Parathyroid adenoma (tissue), 2 donors: ENCODE data around the gene DOCK8.

Experiments used
- H2AFZ ChIP-seq: fragments of 300-600 bp; sonication (generic); one replicate; pipeline ENCODE4 v1.7.0; 2017; ENCODE audit warnings: antibody characterized with exemption, mild to moderate bottlenecking
- H3K27ac ChIP-seq: fragments of 300-600 bp; sonication (generic); one replicate; pipeline ENCODE4 v1.7.0; 2017
- H3K27me3 ChIP-seq: fragments of 300-600 bp; sonication (generic); one replicate; pipeline ENCODE4 v1.7.0; 2017; ENCODE audit warnings: low read length; ENCODE audit not compliant: control insufficient read depth, insufficient read depth
- H3K36me3 ChIP-seq: fragments of 300-600 bp; sonication (generic); one replicate; pipeline ENCODE4 v1.7.0; 2017; ENCODE audit warnings: low read length; ENCODE audit not compliant: control insufficient read depth, insufficient read depth
- H3K4me1 ChIP-seq: fragments of 300-600 bp; sonication (generic); one replicate; pipeline ENCODE4 v1.7.0; 2017; ENCODE audit warnings: control low read depth
- H3K4me2 ChIP-seq: fragments of 300-600 bp; sonication (generic); one replicate; pipeline ENCODE4 v1.7.0; 2017; ENCODE audit warnings: low read length
- H3K4me3 ChIP-seq: fragments of 300-600 bp; sonication (generic); one replicate; pipeline ENCODE4 v1.7.0; 2017; ENCODE audit warnings: low read depth, low read length
- H3K79me2 ChIP-seq: fragments of 300-600 bp; sonication (generic); one replicate; pipeline ENCODE4 v1.7.0; 2017; ENCODE audit warnings: control low read depth
- H3K9ac ChIP-seq: fragments of 300-600 bp; sonication (generic); one replicate; pipeline ENCODE4 v1.7.0; 2017; ENCODE audit warnings: mild to moderate bottlenecking
- H3K9me3 ChIP-seq: fragments of 300-600 bp; sonication (generic); one replicate; pipeline ENCODE4 v1.7.0; 2017; ENCODE audit warnings: low read length; ENCODE audit not compliant: control insufficient read depth
- TF ChIP-seq, protein P1 (sequence below): fragments of 300-600 bp; sonication (generic); IDR thresholded peaks from one replicate; pipeline ENCODE4 v1.7.0; 2017; ENCODE audit warnings: antibody characterized with exemption, mild to moderate bottlenecking
- donor health status: primary hyperparathyroidism.

Gene DOCK8

DNA sequence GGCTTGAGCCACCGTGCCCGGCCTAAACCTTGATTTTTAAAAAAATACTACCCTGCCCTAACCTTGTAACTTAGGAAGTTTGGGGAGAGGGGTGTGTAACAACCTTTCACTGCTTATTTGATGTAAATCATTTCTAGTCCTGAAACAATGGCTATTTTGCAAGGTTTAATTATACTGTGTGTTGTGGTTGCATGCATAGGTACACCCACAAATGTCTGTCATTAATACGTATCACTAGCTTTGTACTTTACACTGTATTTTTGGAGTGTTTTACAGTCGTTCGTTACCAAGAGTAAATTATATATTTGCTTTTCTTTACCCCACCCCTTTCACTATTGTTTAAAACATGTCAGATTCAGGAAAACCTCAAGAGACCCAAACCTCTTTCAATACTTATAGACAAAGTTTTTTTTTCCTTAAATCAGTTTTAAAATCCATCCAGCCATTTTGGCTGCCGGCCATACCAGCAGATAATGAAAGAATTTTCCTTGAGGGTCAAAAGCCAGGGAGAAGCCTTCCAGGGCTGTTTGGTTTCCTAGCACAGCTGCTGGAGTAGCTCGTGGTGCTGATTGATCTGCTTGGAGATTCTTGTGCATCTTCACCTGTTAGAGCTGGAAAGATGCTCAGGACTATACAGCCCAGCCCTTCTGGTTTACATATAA lies 50.7 kb downstream of the DOCK8 start:
- H3K27ac ChIP-seq: no peak overlapping the region

DNA sequence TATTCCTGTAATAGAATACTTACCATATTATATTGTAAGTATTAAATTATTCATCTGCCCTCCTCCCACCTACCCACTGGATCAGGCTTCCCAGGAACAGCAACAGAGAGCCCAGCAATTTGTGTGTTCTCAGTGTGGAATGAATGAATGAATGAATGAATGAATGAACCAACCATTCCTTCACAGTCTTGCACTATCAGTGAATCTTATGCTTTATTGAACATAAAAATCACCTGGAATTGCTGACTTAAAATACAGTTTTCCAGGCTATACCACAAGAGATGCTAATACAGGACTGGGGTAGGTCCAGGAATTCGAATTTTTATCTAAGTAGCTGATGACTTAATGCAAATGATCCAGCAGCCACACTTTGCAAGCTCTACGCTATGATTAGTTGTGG lies 51.6 kb downstream of the DOCK8 start:
- Histone ChIP-seq H3K79me2 (no peaks in the 10 kb centered on the region), H3K9me3 (no peaks in the 10 kb centered on the region), H3K4me1 (no peaks in the 10 kb centered on the region), H3K36me3 (no peaks in the 10 kb centered on the region), H3K27ac (no peak overlapping the region), H3K9ac (no peak overlapping the region), H3K27me3 (no peaks in the 10 kb centered on the region), H2AFZ (no peak overlapping the region), H3K4me3 (no peak overlapping the region), H3K4me2 (no peak overlapping the region)
- TF ChIP-seq, protein P1, sequence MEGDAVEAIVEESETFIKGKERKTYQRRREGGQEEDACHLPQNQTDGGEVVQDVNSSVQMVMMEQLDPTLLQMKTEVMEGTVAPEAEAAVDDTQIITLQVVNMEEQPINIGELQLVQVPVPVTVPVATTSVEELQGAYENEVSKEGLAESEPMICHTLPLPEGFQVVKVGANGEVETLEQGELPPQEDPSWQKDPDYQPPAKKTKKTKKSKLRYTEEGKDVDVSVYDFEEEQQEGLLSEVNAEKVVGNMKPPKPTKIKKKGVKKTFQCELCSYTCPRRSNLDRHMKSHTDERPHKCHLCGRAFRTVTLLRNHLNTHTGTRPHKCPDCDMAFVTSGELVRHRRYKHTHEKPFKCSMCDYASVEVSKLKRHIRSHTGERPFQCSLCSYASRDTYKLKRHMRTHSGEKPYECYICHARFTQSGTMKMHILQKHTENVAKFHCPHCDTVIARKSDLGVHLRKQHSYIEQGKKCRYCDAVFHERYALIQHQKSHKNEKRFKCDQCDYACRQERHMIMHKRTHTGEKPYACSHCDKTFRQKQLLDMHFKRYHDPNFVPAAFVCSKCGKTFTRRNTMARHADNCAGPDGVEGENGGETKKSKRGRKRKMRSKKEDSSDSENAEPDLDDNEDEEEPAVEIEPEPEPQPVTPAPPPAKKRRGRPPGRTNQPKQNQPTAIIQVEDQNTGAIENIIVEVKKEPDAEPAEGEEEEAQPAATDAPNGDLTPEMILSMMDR: no peak

More for the DNA sequence above, 50.7 kb downstream of the DOCK8 start:
- Histone ChIP-seq H3K36me3 (no peaks in the 10 kb centered on the region), H3K27me3 (no peaks in the 10 kb centered on the region), H3K79me2 (no peaks in the 10 kb centered on the region), H2AFZ (no peak overlapping the region), H3K4me2 (no peak overlapping the region), H3K9me3 (no peaks in the 10 kb centered on the region), H3K4me1 (no peaks in the 10 kb centered on the region), H3K4me3 (no peak overlapping the region), H3K9ac (no peak overlapping the region)
- TF ChIP-seq, protein P1: no peak

DNA sequence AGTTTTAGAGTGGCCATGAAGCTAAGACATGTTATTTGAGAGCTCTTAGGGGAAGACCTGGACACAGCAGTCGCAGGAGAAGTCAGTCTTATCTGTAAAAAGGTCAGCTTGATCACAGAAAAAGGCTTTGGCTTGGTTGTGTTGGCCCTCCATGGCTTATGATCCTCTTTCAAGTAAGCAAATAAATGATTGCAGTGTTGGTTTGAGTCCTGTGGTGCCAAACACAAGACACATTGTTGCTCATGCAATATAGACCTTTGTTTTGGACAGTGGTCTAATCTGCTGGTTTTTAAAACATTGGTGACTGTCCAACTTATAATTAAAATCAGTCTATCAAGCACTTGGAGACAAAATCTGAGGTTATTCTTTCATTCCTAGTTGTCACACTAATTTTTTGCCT lies 54.0 kb downstream of the DOCK8 start:
- H3K4me1 ChIP-seq: no peaks in the 10 kb centered on the region
- H3K9me3 ChIP-seq: no peaks in the 10 kb centered on the region
- H3K27ac ChIP-seq: no peak overlapping the region
- no peaks in the 10 kb centered on the region for H3K36me3 ChIP-seq
- H2AFZ ChIP-seq: no peak overlapping the region
- TF ChIP-seq, protein P1: no peak
- no peak overlapping the region for H3K4me3 ChIP-seq
- H3K9ac ChIP-seq: no peak overlapping the region
- no peak overlapping the region for H3K4me2 ChIP-seq
- H3K79me2 ChIP-seq: no peaks in the 10 kb centered on the region
- no peaks in the 10 kb centered on the region for H3K27me3 ChIP-seq

DNA sequence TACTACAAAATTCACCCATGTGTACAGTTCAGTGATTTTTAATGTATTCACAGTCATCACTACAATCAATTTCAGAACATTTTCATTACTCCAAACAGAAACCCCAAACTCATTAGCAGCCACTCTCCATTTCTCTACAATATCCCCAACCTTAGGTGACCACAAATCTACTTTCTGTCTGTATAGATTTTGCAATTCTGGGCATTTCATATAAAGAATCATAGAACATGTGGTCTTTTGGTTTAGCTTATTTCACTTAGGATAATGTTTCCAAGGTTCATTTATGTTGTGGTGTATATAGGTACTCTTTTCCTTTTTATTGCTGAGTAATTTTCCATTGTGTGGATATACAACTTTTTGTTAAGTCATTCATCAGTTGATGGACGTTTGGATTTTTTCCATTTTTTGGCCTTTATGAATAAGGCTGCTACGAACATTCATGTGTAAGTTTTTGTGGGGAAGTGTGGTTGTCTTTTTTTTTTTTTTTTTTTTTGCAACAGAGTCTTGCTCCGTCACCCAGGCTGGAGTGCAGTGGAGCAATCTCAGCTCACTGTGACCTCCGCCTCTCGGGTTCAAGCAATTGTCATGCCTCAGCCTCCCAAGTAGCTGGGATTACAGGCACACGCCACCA lies 54.5 kb downstream of the DOCK8 start:
- Histone ChIP-seq H3K4me2 (no peak overlapping the region), H3K4me3 (no peak overlapping the region), H3K9ac (no peak overlapping the region), H3K27me3 (no peaks in the 10 kb centered on the region), H2AFZ (no peak overlapping the region), H3K36me3 (no peaks in the 10 kb centered on the region), H3K4me1 (no peaks in the 10 kb centered on the region), H3K9me3 (no peaks in the 10 kb centered on the region), H3K79me2 (no peaks in the 10 kb centered on the region), H3K27ac (no peak overlapping the region)
- TF ChIP-seq, protein P1: no peak
